ENCODE results near the gene LINC01488. TPM values are rescaled to one million over a fixed set of nuclear protein-coding genes. Genes with fewer than 3 reads are reported as not detected.

The LINC01488 gene
- total RNA-seq, 1 donor from 2014 or later: 1.3 TPM

DNA sequence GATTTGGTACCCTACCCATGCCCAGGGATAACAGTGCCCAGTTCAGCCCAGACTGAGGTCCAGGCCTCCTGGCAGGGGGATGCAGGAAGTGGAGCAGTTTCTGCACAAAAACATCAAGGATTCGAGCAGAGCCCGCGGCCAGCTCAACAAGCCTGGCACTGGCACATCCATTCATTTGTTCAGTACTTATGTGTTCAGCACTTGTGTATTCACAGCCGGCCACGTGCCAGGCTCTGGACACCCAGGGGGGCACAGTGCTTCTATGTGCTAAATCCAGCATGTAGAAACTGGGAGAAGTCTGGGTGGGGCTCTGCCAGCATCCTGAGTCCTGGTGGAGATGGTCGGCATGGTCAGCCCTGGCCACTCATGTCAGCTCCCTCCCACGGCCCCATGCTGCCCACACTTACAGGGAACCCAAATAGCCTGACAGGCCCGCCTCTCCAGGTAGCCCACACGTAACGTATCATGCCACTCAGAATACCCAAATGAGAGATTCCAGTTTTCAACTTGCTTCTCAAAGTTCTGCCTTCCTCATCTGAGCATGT, 28.5 kb downstream of the LINC01488 start:
- Mint-ChIP-seq H3K27ac (no peak overlapping the region), H3K4me3 (ENCODE audit: low read depth) (no peak overlapping the region), H3K27me3 (peaks cover 6% of the 10 kb centered on the region), H3K36me3 (ENCODE audit: insufficient read depth) (no peaks in the 10 kb centered on the region), H3K9me3 (ENCODE audit: low read depth) (peaks cover 7% of the 10 kb centered on the region), H3K4me1 (ENCODE audit: low read depth) (no peaks in the 10 kb centered on the region)
- TF ChIP-seq, protein P1, sequence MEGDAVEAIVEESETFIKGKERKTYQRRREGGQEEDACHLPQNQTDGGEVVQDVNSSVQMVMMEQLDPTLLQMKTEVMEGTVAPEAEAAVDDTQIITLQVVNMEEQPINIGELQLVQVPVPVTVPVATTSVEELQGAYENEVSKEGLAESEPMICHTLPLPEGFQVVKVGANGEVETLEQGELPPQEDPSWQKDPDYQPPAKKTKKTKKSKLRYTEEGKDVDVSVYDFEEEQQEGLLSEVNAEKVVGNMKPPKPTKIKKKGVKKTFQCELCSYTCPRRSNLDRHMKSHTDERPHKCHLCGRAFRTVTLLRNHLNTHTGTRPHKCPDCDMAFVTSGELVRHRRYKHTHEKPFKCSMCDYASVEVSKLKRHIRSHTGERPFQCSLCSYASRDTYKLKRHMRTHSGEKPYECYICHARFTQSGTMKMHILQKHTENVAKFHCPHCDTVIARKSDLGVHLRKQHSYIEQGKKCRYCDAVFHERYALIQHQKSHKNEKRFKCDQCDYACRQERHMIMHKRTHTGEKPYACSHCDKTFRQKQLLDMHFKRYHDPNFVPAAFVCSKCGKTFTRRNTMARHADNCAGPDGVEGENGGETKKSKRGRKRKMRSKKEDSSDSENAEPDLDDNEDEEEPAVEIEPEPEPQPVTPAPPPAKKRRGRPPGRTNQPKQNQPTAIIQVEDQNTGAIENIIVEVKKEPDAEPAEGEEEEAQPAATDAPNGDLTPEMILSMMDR (IDR thresholded peaks at IDR 0.05; ENCODE audit: unreplicated experiment): no peak
- DNase-seq (ENCODE audit: low spot score, unreplicated experiment): no peak

DNA sequence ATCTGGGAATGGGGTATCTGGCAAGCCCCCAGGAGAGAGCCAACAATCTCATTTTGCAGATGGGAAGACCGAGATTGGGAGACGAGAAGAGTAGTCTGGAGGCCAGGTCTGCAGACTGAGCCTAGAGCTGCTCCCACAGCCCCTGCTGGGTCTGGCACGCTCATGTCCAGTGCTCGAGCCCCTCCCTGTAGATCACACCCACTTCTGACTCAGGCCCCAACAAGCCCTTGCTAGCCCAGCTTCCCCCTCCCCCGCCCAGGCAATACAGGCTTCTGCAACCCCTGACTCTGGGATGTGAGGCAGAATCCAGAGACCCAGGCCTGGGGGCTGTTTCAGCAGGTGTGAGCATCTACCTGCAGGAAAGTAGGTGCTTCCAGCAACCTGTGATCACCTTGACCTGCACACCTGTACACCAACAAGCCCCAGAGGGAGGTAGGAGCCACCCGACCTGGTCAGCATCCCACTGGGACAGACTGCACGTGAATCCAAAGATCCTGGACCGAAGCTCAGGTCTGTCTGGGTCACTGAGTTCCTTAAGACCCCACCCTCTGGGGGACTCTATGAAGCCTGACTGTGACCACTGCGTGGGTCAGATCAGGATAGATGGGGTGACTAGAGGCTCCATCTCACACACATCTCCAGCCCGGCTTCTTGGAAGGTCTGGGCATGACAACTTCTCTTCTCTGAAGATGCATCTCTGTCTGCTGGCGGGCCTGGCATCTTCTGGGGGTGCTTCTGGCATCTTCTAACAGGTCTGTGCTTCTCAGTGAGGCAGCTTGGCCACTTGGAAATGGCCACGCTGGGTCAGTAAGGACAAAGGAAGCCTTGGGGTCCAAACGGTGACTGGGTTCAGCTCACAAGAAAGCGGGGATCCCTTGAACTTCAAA, 29.3 kb downstream of the LINC01488 start:
- Mint-ChIP-seq H3K4me3 (ENCODE audit: low read depth) (no peak overlapping the region), H3K4me1 (ENCODE audit: low read depth) (no peaks in the 10 kb centered on the region), H3K36me3 (ENCODE audit: insufficient read depth) (no peaks in the 10 kb centered on the region), H3K27ac (no peak overlapping the region), H3K9me3 (ENCODE audit: low read depth) (peaks cover 9% of the 10 kb centered on the region), H3K27me3 (peaks cover 6% of the 10 kb centered on the region)
- no peak for DNase-seq (ENCODE audit: low spot score, unreplicated experiment)
- TF ChIP-seq, protein P1 (IDR thresholded peaks at IDR 0.05; ENCODE audit: unreplicated experiment): no peak

DNA sequence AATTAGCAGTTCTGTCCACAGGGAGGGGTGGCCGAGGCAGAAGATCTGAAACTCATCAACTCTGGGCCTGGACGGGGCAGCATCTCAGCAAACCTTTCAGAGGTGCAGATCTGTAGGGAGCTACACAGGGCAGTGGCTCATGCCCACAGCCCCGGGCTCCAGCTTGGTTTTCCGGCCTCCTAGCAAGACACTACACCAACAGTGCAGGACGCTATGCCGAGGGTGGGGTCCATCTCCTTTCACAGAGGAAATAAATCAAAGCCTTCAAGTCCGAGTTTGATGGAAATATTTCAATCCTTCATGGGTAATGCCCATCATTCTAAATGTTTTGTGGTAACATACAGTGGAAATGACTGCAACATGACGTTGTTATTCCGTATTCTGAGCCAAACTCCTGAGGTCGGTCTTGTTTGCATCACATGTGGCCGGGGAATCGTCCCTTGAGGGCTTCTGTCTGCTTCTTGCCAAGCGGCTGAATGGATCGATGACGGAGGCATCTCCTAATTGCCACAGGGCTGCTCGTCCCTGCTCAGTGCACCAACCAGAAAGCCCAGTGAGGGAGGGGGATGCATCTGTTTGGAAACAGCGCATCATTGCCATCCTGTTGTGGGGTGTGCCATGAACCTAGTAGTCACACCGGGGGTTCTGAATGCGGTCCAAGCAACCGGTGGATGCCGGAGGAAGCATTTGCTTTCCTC, 30.0 kb downstream of the LINC01488 start:
- no peak overlapping the region for H3K27ac Mint-ChIP-seq
- DNase-seq (ENCODE audit: low spot score, unreplicated experiment): no peak
- H3K36me3 Mint-ChIP-seq (ENCODE audit: insufficient read depth): no peaks in the 10 kb centered on the region
- peaks cover 6% of the 10 kb centered on the region for H3K9me3 Mint-ChIP-seq (ENCODE audit: low read depth)
- peaks cover 6% of the 10 kb centered on the region for H3K27me3 Mint-ChIP-seq
- H3K4me3 Mint-ChIP-seq (ENCODE audit: low read depth): no peak overlapping the region
- TF ChIP-seq, protein P1 (IDR thresholded peaks at IDR 0.05; ENCODE audit: unreplicated experiment): no peak
- no peaks in the 10 kb centered on the region for H3K4me1 Mint-ChIP-seq (ENCODE audit: low read depth)

DNA sequence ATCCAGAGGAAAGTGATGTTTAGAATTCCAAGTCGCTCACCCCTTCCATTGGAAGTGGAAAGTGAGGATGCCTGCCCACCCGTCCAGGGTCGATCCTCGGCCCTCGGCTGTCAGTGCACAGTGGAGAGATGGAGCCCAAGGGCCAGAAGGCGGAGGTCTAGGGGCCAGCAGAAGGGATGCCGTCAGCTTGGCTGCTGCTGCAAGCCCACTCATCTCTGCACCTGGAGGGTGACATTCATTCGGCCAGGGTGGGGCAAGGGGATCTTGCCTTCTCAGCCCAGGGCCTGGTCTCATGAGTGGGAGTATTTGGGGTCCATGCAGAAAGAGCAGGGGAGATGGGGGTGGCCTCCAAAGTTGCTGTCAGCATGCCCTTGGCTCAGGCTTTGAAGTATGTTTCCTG, 30.7 kb downstream of the LINC01488 start:
- Mint-ChIP-seq H3K4me3 (ENCODE audit: low read depth) (no peak overlapping the region), H3K27me3 (peaks cover 6% of the 10 kb centered on the region), H3K36me3 (ENCODE audit: insufficient read depth) (no peaks in the 10 kb centered on the region), H3K27ac (no peak overlapping the region), H3K4me1 (ENCODE audit: low read depth) (no peaks in the 10 kb centered on the region), H3K9me3 (ENCODE audit: low read depth) (peaks cover 4% of the 10 kb centered on the region)
- TF ChIP-seq, protein P1 (IDR thresholded peaks at IDR 0.05; ENCODE audit: unreplicated experiment): no peak
- no peak for DNase-seq (ENCODE audit: low spot score, unreplicated experiment)

DNA sequence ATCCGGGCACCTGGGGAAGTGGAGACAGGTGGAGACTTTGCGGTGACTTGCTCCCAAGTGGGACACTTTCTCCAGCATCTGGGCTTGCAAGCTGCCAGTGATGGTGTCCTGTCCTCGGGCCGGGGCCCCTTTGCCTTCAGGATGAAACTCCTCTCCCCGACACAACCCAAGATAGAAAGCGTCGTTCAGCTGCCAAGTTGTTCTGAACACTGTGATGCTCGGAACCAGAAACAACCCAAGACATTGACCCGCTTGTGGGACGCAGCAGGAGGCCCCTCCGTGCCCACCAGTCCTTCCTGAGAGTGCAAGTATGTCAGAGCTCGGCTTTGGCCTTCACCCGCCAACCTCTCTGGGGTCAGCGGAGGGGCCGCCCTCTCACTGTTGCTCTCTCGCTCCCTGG, 31.3 kb downstream of the LINC01488 start:
- H3K9me3 Mint-ChIP-seq (ENCODE audit: low read depth): peaks cover 4% of the 10 kb centered on the region

More for the DNA sequence above, 31.3 kb downstream of the LINC01488 start:
- TF ChIP-seq, protein P1 (IDR thresholded peaks at IDR 0.05; ENCODE audit: unreplicated experiment): no peak
- DNase-seq (ENCODE audit: low spot score, unreplicated experiment): no peak
- Mint-ChIP-seq H3K27ac (no peak overlapping the region), H3K27me3 (peaks cover 6% of the 10 kb centered on the region), H3K36me3 (ENCODE audit: insufficient read depth) (no peaks in the 10 kb centered on the region), H3K4me3 (ENCODE audit: low read depth) (no peak overlapping the region), H3K4me1 (ENCODE audit: low read depth) (no peaks in the 10 kb centered on the region)

Data from progenitor cell of endocrine pancreas (in vitro differentiated cells).